SK-N-SH (cell line): ENCODE results near the gene MCEMP1.

Experiments used
- CHD2 ChIP-seq: fragments of 150-350 bp; IDR thresholded peaks from 2 replicates; pipeline ENCODE4 v1.6.1; 2018; ENCODE audit warnings: low read length; ENCODE audit not compliant: partially characterized antibody
- EP300 ChIP-seq, 2 experiments: IDR thresholded peaks; 2 replicates each; pipeline versions ENCODE4 v1.4.0 to v1.6.1; 2012; ENCODE audit warnings: borderline replicate concordance in 1 of 2, low read depth in 1 of 2, low read length in 1 of 2
- EZH2phosphoT487 ChIP-seq: fragments of 200-600 bp; sonication (generic); IDR thresholded peaks from 2 replicates; pipeline ENCODE4 v1.6.1; 2017; ENCODE audit warnings: low read depth, mixed run types, mild to moderate bottlenecking, antibody characterized with exemption, moderate library complexity, borderline replicate concordance
- NRF1 ChIP-seq: IDR thresholded peaks from 2 replicates; pipeline ENCODE4 v1.6.1; 2012; ENCODE audit warnings: low read depth, mild to moderate bottlenecking, low read length
- TF ChIP-seq, protein P1 (sequence below): fragments of 200-600 bp; sonication (generic); IDR thresholded peaks from 2 replicates; pipeline ENCODE4 v1.6.1; 2017; ENCODE audit warnings: antibody characterized with exemption, mild to moderate bottlenecking, moderate library complexity

DNA sequence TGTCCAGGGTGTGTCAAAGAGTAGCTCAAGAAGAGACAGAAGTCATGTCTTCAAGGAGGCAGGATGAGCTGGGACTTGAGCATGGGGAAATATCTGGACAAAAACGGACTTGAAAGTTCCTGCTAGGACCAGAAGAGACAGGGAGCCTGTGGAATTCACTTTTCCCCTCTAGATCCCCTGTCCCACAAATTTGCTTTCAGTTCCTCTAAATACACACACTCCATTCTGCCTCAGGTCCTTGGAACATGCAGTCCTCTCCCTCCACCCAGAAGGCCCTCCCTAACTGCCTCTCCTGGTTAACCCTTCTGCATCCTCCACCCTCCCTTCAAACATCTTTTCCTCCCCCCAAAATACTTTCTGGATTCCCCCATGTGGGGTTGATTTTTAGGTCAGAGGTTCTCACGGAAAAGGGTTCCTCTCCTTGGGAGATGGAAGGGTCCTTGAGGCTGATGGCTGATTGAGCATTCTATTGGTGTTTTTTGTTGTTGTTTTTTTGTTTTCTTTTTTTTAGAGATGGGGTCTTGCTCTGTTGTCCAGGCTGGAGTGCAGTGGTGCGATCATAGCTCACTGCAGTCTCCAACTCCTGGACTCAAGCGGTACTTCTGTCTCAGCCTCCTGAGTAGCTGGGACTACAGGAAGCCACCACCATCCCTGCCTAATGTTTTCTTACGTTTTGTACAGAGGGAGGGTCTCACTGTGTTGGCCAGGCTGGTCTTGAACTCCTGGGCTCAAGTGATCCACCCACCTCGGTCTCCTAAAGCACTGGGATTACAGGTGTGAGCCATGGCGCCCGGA lies 14.9 kb upstream of the MCEMP1 start:
- TF ChIP-seq, protein P1, sequence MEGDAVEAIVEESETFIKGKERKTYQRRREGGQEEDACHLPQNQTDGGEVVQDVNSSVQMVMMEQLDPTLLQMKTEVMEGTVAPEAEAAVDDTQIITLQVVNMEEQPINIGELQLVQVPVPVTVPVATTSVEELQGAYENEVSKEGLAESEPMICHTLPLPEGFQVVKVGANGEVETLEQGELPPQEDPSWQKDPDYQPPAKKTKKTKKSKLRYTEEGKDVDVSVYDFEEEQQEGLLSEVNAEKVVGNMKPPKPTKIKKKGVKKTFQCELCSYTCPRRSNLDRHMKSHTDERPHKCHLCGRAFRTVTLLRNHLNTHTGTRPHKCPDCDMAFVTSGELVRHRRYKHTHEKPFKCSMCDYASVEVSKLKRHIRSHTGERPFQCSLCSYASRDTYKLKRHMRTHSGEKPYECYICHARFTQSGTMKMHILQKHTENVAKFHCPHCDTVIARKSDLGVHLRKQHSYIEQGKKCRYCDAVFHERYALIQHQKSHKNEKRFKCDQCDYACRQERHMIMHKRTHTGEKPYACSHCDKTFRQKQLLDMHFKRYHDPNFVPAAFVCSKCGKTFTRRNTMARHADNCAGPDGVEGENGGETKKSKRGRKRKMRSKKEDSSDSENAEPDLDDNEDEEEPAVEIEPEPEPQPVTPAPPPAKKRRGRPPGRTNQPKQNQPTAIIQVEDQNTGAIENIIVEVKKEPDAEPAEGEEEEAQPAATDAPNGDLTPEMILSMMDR = no peak
- TF ChIP-seq NRF1 (no peak), EP300 (IDR thresholded peaks at IDR 0.05; ENCODE audit: borderline replicate concordance in 1 of 2, low read depth in 1 of 2, low read length in 1 of 2) (no peak), EZH2phosphoT487 (no peak), CHD2 (no peak)
